ENCODE data around the gene PNPLA1.

- no peak for TF ChIP-seq CTCF (conservative IDR thresholded peaks at IDR 0.05)
- no peak for TF ChIP-seq EZH2 (IDR thresholded peaks at IDR 0.05; ENCODE audit: low read depth)
Measured at GRCh38 chr6:36272234-36272633, 2.4 kb downstream of the PNPLA1 start.
